Measurements from ENCODE around the gene CADM1.

The CADM1 gene

GRCh38 chr11:115207916-115208315, 296.3 kb downstream of the CADM1 start:
- no peak for DNase-seq (ENCODE audit: low read depth in 2 of 2)

- DNase-seq (ENCODE audit: low read depth in 2 of 2), result no peak
Observed at GRCh38 chr11:115207166-115207591, 297.0 kb downstream of the CADM1 start.

- DNase-seq (ENCODE audit: low read depth in 2 of 2), result no peak
Observed at GRCh38 chr11:115206365-115207022, 297.7 kb downstream of the CADM1 start.

- no peak for DNase-seq (ENCODE audit: low read depth in 2 of 2)
Observed at GRCh38 chr11:115202900-115203552, 301.2 kb downstream of the CADM1 start.

- no peak for DNase-seq (ENCODE audit: low read depth in 2 of 2)
Observed at GRCh38 chr11:115202074-115202473, 302.1 kb downstream of the CADM1 start.

- no peak for DNase-seq (ENCODE audit: low read depth in 2 of 2)
Observed at GRCh38 chr11:115201111-115201792, 303.0 kb downstream of the CADM1 start.

- DNase-seq (ENCODE audit: low read depth in 2 of 2), result no peak
Observed at GRCh38 chr11:115199481-115200069, 304.6 kb downstream of the CADM1 start.

GRCh38 chr11:115198321-115198741, 305.9 kb downstream of the CADM1 start:
- no peak for DNase-seq (ENCODE audit: low read depth in 2 of 2)

- DNase-seq (ENCODE audit: low read depth in 2 of 2), result no peak
Observed at GRCh38 chr11:115197433-115197832, 306.8 kb downstream of the CADM1 start.

- DNase-seq (ENCODE audit: low read depth in 2 of 2), result no peak
Observed at GRCh38 chr11:115197031-115197430, 307.2 kb downstream of the CADM1 start.

- DNase-seq (ENCODE audit: low read depth in 2 of 2), result no peak
Observed at GRCh38 chr11:115194802-115195110, 309.5 kb downstream of the CADM1 start.

GRCh38 chr11:115193914-115194801, 310.1 kb downstream of the CADM1 start:
- no peak for DNase-seq (ENCODE audit: low read depth in 2 of 2)

GRCh38 chr11:115191761-115192160, 312.5 kb downstream of the CADM1 start:
- DNase-seq (ENCODE audit: low read depth in 2 of 2), result no peak

- no peak for DNase-seq (ENCODE audit: low read depth in 2 of 2)
Observed at GRCh38 chr11:115190196-115190595, 314.0 kb downstream of the CADM1 start.

- DNase-seq (ENCODE audit: low read depth in 2 of 2), result no peak
Observed at GRCh38 chr11:115188898-115189278, 315.3 kb downstream of the CADM1 start.

- DNase-seq (ENCODE audit: low read depth in 2 of 2), result no peak
Observed at GRCh38 chr11:115188188-115188897, 315.9 kb downstream of the CADM1 start.

- DNase-seq (ENCODE audit: low read depth in 2 of 2), result no peak
Observed at GRCh38 chr11:115185931-115186330, 318.3 kb downstream of the CADM1 start.

- no peak for DNase-seq (ENCODE audit: low read depth in 2 of 2)
Observed at GRCh38 chr11:115185507-115185906, 318.7 kb downstream of the CADM1 start.

- DNase-seq (ENCODE audit: low read depth in 2 of 2), result no peak
Observed at GRCh38 chr11:115184901-115185300, 319.3 kb downstream of the CADM1 start.

GRCh38 chr11:115183830-115184229, 320.4 kb downstream of the CADM1 start:
- DNase-seq (ENCODE audit: low read depth in 2 of 2), result no peak

- no peak for DNase-seq (ENCODE audit: low read depth in 2 of 2)
Observed at GRCh38 chr11:115183136-115183535, 321.1 kb downstream of the CADM1 start.

Data from stimulated activated CD8-positive, alpha-beta memory T cell treated with anti-CD3 and anti-CD28 coated beads, Interleukin-2, amount 100 ng/mL, for 1 hour (primary cell).